GM04504 (cell line): ENCODE data around the gene NKD1.

ENCODE experiments used
- DNase-seq: peaks from one replicate; pipeline ENCODE4 v3.0.0-alpha.2; 2012; ENCODE audit warnings: low read depth

NKD1 gene

DNA sequence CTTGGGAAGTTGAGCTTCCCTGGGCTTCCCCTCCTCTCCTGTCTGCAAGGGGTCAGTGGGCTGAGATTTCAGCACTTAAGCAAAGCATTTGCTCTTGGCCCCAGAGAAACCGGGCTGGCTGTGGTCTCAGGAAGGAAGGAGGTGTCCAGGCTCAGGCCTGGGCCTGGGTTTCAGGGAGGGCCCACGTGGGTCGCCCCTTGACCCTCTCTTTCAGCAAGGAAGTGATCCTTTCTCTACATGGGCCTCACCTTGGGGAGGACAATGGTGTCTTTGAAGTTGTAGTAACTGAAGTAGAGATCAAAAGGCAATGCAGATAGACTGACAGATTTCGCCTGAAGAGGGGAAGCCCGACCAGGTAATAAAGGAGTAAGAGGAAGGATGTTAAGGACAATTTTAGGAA, 147.9 kb downstream of the NKD1 start:
- DNase-seq: no peak

DNA sequence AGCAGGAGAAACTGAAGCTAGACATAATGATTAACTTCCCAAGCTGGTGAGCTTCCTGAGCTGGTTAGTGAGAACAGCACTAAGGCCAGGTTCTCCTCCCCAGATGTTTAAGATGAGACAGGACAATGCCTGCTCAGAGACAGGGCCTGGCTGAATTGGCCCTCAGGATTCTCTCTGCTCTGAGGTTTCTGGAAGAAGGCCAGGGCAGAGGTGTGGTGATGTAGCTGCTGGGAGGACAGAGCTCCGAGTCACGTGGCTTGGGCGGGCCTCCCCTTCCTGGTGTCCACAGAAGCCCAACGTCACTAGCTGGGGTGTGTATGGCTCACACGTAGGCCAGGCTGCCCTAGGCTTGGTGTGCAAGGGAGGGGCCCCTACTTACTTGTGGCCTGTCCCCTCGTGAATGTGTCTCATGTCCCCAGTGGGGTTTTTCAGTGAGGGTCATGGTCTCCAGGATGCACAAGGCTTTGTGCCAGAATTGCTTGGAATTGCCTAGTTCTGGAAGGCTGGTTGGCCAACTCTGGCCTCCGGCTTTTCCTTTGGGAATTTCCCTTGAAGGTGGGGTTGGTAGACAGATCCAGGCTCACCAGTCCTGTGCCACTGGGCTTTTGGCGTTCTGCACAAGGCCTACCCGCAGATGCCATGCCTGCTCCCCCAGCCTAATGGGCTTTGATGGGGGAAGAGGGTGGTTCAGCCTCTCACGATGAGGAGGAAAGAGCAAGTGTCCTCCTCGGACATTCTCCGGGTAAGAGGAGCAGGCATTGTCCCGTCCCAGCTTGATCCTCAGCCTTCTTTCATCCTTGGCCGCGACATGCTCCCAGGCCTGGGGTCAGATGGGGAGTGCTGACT, 148.6 kb downstream of the NKD1 start:
- peak; percentile 50 for DNase-seq

DNA sequence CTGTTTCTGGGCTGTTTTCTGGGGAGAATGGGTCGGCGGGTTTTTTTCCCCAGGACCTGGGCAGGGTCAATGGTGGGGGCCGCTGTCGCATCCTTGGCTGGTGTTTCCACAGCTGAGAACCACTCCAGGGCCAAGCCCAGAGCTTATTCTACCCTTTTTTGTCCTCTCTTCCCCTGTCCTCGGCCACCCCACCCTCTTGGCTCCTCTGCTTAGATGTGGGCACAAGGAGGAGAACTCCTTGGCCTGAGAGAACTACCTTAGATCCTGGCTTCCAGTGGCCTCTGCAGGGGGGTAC, 149.2 kb downstream of the NKD1 start:
- DNase-seq: no peak

DNA sequence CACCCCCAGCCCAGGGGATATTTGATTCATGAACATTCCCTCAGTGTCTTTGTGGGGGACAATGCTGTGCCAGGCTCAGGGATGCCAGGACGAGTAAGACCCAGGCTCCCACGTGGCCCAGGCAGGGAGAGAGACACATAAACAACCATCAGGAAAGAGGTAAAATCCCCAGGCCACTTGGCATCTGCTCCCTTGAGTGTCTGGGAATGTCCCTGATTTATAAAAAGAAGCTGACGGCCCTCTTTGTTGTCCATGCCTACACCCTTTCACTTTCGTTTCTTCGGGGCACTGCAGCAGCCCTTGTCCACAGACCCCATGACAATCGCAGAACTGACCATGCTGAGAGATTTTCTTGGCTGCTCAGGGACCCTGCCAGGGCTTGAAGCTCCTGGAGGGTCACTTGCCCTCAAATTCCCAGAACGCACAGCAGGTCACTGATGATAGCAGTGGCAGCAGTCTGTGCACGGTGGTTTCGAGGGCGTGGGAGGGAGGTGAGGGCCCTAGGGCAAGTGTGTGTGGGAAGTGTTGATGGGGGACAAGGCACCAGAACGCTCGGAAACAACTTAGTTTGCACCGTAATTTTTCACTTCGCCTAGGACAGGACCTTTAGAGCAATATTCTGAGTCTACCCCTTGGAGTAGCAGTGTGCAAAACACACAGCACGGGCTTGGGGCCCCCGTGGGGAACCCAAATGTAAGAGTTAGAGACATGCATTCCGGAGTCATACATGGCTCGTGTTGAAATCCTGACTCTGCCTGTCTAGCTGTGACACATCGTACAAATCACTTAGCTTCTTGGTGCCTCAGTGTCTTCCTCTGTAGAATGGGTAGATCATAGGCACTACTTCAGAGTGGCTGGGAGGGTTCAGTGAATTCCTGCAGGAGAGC, 149.9 kb downstream of the NKD1 start:
- peak; percentile 24 for DNase-seq
